HG02943 (cell line): ENCODE measurements around the gene IFITM1.
A peak's percentile ranks its signal among the peaks of the same experiment; 100 is the strongest.

Experiments
- ATAC-seq: cut with Tn5 transposase; IDR thresholded peaks from one replicate; pipeline ENCODE4 v1.9.1; 2021; ENCODE audit warnings: mild to moderate bottlenecking, low read depth, moderate library complexity; ENCODE audit not compliant: unreplicated experiment

The IFITM1 gene

GRCh38 chr11:313787-314553, at the start of gene IFITM1:
IFITM1 (plus strand) TSS chr11:314040; CDS start chr11:314171, 131 bp downstream.
- ATAC-seq, result peak; percentile 47

GRCh38 chr11:266676-267439, 47.0 kb upstream of the IFITM1 start:
- ATAC-seq, result no peak

GRCh38 chr11:267491-267994, 46.3 kb upstream of the IFITM1 start:
- ATAC-seq, result no peak

- ATAC-seq, result peak; percentile 51
These were observed 45.1 kb upstream of the IFITM1 start for GRCh38 chr11:268716-269145.

GRCh38 chr11:269146-269890, 44.5 kb upstream of the IFITM1 start:
- ATAC-seq, result peak; percentile 60

- ATAC-seq, result no peak
These were observed 43.2 kb upstream of the IFITM1 start for GRCh38 chr11:270451-271318.

- no peak for ATAC-seq
These were observed 42.5 kb upstream of the IFITM1 start for GRCh38 chr11:271319-271715.

GRCh38 chr11:272195-272930, 41.5 kb upstream of the IFITM1 start:
- no peak for ATAC-seq

GRCh38 chr11:272931-273198, 41.0 kb upstream of the IFITM1 start:
- no peak for ATAC-seq

- ATAC-seq, result no peak
These were observed 37.6 kb upstream of the IFITM1 start for GRCh38 chr11:276219-276618.

- ATAC-seq, result no peak
These were observed 35.6 kb upstream of the IFITM1 start, which contains the start of gene NLRP6 for GRCh38 chr11:278001-278951. NLRP6 (plus strand) TSS chr11:278407; CDS start chr11:278570, 163 bp downstream.

- no peak for ATAC-seq
These were observed 34.5 kb upstream of the IFITM1 start for GRCh38 chr11:279040-279965.

GRCh38 chr11:279966-280705, 33.7 kb upstream of the IFITM1 start:
- ATAC-seq, result no peak

- no peak for ATAC-seq
These were observed 32.9 kb upstream of the IFITM1 start for GRCh38 chr11:280706-281485.

GRCh38 chr11:281486-282161, 32.2 kb upstream of the IFITM1 start:
- ATAC-seq, result no peak
